ENCODE data around the gene FLNB.

GRCh38 chr3:57960174-57960505, 48.1 kb upstream of the FLNB start:
- TF ChIP-seq EZH2 (IDR thresholded peaks at IDR 0.05; ENCODE audit: borderline replicate concordance, low read length) = no peak
- no peak for TF ChIP-seq CTCF (conservative IDR thresholded peaks at IDR 0.05 in 1 of 2, IDR thresholded peaks at IDR 0.05 in 1 of 2; ENCODE audit: extremely low read depth in 1 of 2, insufficient read depth in 1 of 2, low read depth in 1 of 2, low read length in 2 of 2)

Data from mammary epithelial cell (primary cell).